Skeletal muscle tissue (tissue), 4 donors: ENCODE results near the gene MTCH1. TPM values are rescaled to one million over a fixed set of nuclear protein-coding genes. Genes with fewer than 3 reads are reported as not detected.
A peak's percentile ranks its signal among the peaks of the same experiment; 100 is the strongest.

Experiments used
- H3K27ac ChIP-seq: one replicate; pipeline ENCODE4 v1.7.0; 2013; ENCODE audit warnings: mild to moderate bottlenecking, low read depth, low read length, inconsistent platforms
- H3K27me3 ChIP-seq, 3 donors: one replicate each; pipeline ENCODE4 v1.7.0; 2013; ENCODE audit warnings: low read length in 3 of 3; ENCODE audit not compliant: control insufficient read depth in 3 of 3, insufficient read depth in 3 of 3
- H3K36me3 ChIP-seq, 3 donors: one replicate each; pipeline ENCODE4 v1.7.0; 2013; ENCODE audit warnings: low read length in 3 of 3; ENCODE audit not compliant: control insufficient read depth in 3 of 3, insufficient read depth in 3 of 3
- H3K4me1 ChIP-seq, 3 donors: one replicate each; pipeline ENCODE4 v1.7.0; 2013; ENCODE audit warnings: low read length in 3 of 3, mild to moderate bottlenecking in 3 of 3; ENCODE audit not compliant: control insufficient read depth in 3 of 3, insufficient read depth in 3 of 3
- H3K4me3 ChIP-seq, 3 donors: one replicate each; pipeline ENCODE4 v1.7.0; 2013; ENCODE audit warnings: low read length in 3 of 3
- H3K9ac ChIP-seq, 3 donors: one replicate each; pipeline ENCODE4 v1.7.0; 2013; ENCODE audit warnings: low read length in 3 of 3, mild to moderate bottlenecking in 3 of 3, moderate library complexity in 2 of 3, low read depth in 1 of 3
- H3K9me3 ChIP-seq, 3 donors: one replicate each; pipeline ENCODE4 v1.7.0; 2013; ENCODE audit warnings: low read length in 3 of 3; ENCODE audit not compliant: control insufficient read depth in 3 of 3
- total RNA-seq: library from RNA; depleted of rRNA; stranded (reverse); fragments of >200 nt; gene quantifications from one replicate; pipeline ENCODE4 v1.2.3, GENCODE V29; 2014
- donor health status: Osteomylitis.

The MTCH1 gene
- total RNA-seq, 1 donor from 2014 or later, result 116 TPM

DNA sequence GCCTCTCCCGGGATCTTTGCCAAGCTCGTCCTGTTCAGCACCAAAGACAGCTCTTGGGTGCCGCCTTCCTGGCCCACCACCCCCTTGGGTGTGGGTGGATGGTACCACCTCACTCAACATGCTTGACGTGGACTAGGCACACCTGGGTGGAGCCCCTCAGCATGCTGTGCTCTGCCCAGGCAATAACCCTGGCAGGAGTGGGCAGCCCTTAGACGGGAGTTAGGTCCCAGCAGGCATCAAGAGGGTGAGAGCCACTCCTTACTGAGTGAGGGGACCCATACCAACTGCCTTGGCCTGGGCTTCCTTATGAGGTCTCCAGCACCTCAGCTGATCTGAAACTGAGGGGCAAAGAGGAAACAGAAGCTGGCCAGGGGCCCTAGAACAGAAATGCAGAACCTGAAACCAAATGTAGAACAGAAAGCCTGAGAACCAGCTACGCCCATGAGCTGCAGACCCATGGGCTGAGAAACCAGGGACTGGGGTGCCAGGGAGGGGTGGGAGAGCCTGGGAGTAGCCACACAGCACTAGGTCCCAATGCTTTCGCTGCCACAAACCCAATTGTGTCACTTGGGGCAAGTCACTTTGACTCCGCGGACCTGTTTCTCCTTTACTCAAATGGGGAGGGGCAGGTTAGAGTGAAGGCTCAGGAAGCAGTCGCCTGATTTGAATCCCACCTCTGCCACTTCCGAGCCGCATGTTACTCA lies 21.5 kb upstream of the MTCH1 start:
- peak overlapping the region; percentile 16 for H3K27ac ChIP-seq
- no peaks in the 10 kb centered on the region for H3K9me3 ChIP-seq
- no peak overlapping the region for H3K9ac ChIP-seq
- peaks cover 0 to 12% (median 0%) of the 10 kb centered on the region in 3 donors for H3K4me1 ChIP-seq
- no peaks in the 10 kb centered on the region for H3K36me3 ChIP-seq
- H3K4me3 ChIP-seq, result no peak overlapping the region
- H3K27me3 ChIP-seq, result no peaks in the 10 kb centered on the region

GRCh38 chr6:37006793-37007339 lies 20.9 kb upstream of the MTCH1 start:
- Histone ChIP-seq H3K27ac (peak overlapping the region; percentile 16), H3K4me1 (peaks cover 0 to 12% (median 0%) of the 10 kb centered on the region in 3 donors), H3K27me3 (no peaks in the 10 kb centered on the region), H3K36me3 (no peaks in the 10 kb centered on the region), H3K4me3 (no peak overlapping the region), H3K9ac (peak overlapping the region in 1 of 3 donors; percentile 25), H3K9me3 (no peaks in the 10 kb centered on the region)

DNA sequence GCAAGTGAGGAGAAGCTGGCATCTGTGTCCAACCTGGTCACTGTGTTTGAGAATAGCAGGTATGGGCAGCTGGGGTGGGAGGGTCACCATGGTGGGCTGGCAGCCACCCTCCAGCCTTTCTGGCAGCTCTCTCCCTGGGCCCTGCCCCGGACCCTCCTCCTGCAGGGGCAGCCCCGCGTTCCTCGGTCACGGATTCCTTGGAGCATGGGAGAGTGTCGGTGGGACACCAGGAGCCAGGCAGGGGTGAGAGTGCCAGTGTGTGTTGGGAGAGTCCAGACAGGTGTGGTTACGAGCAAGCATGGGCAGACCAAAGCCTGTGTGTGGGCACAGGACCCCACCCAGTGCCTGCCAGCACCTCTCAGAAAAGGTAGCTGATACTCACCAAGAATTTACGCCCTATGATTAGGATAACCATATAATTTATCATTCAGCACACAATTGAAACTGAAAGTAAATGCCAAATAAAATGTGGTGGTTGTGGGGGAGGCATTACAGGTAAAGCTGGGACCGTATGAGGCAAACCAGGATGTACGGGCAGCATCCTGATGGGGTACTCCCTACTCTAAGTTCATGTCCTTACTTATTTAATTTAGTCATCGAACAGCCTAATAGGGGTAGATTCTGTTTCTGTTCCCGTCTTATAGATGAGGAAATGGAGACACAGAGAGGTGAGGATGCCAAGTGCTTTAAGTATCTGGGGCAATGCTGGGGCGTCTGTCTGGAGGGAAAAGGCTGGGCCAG lies 20.0 kb upstream of the MTCH1 start:
- H3K4me1 ChIP-seq, result peaks cover 0 to 12% (median 0%) of the 10 kb centered on the region in 3 donors
- peak overlapping the region in 2 of 3 donors; percentile 30 to 34 for H3K4me3 ChIP-seq
- H3K9me3 ChIP-seq, result no peaks in the 10 kb centered on the region
- no peaks in the 10 kb centered on the region for H3K27me3 ChIP-seq
- no peaks in the 10 kb centered on the region for H3K36me3 ChIP-seq
- no peak overlapping the region for H3K27ac ChIP-seq
- no peak overlapping the region for H3K9ac ChIP-seq

DNA sequence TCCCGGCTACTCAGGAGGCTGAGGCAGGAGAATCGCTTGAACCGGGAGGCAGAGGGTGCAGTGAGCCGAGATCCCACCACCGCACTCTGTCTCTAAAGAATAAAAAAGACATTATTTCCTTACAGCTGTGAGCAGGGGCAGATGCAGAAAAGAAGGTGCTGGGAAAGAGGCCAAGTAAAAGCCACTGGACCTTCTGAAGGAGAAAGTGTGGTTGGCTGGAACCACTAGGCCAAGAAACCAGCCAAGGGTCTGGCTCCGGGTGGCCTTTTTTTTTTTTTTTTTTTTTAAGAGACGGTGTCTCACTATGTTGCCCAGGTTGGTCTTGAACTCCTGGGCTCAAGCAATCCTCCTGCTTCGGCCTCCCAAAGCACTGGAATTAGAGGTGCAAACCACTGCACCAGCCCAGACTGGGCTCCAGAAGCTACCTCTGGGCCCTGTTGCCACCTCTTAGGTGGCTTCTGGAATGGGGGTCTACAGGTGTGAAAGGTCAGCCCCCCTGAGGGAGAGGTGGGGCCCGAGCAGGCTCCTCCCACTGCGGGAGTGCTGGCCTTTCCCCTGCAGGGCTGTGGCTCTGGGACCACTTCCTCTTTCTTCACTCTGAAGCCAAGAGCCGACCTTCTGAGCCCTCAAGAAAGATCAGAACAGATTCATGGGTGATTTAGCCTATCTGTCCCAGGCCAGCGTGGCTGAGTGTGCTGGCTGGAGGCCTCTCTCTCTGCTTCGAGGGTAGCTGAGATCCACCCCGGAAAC lies 19.2 kb upstream of the MTCH1 start, which contains the start of gene FGD2:
Gene FGD2, plus strand, starts transcription at position 595 of the 750 bp plus-strand sequence. CDS start 163 bp downstream, outside the sequence.
- H3K4me3 ChIP-seq, result peak within 1 kb of the TSS in 2 of 3 donors; percentile 30 to 34
- H3K27ac ChIP-seq, result no peak within 1 kb of the TSS
- no peaks in the 10 kb centered on the region for H3K36me3 ChIP-seq
- peaks cover 0 to 12% (median 0%) of the 10 kb centered on the region in 3 donors for H3K4me1 ChIP-seq
- no peak within 1 kb of the TSS for H3K9ac ChIP-seq
- no peaks in the 10 kb centered on the region for H3K27me3 ChIP-seq
- H3K9me3 ChIP-seq, result no peaks in the 10 kb centered on the region

DNA sequence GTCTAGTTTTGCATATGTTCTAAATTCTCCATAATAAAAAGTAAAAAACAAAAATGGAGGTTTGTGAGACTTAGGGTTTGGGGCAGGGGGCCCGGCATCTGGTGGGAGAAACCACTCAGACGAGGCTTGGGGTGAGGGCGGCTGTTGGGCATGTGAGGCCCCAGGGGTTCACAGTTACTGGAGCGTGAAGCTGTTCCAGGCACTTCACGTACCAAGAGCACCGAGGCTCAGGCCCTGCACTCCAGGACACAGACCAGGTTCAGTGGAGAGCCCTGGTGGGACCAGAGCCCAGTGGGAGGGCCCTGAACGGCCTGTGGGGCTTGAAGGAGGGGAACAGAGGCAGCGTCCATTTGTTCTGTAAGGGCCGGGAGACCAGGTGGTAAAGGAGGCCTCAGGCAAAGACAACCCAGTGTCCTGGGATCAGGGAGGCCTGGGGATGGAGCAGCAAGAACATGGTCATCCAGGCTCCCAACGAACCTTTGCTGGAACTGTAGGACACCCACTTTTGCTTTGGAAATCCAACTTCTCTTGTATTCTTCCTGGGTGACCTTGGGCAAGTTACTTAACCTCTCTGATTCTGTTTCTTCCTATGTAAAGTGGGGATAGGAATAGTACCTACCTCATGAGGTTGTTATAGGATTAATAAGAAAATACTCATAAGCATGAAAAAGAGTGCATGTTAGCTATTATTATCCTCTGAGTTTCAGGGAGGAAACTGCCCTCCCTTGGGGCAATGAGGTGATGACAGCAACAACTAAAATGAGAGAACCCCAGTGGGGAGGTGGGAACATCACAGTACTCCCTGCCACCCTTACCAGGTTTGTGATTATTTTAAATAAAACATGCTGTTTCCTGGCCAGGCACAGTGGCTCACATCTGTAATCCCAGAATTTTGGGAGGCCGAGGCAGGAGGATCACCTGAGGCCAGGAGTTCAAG lies 18.3 kb upstream of the MTCH1 start:
- Histone ChIP-seq H3K27ac (no peak overlapping the region), H3K27me3 (no peaks in the 10 kb centered on the region), H3K36me3 (no peaks in the 10 kb centered on the region), H3K9me3 (no peaks in the 10 kb centered on the region), H3K4me1 (peaks cover 2 to 16% (median 3%) of the 10 kb centered on the region in 3 donors), H3K4me3 (no peak overlapping the region), H3K9ac (no peak overlapping the region)

- Histone ChIP-seq H3K27me3 (no peaks in the 10 kb centered on the region), H3K9me3 (no peaks in the 10 kb centered on the region), H3K4me1 (peaks cover 21 to 32% (median 26%) of the 10 kb centered on the region in 3 donors), H3K9ac (no peak overlapping the region), H3K36me3 (no peaks in the 10 kb centered on the region), H3K4me3 (no peak overlapping the region), H3K27ac (no peak overlapping the region)
Observed at GRCh38 chr6:36999751-37000125, 13.7 kb upstream of the MTCH1 start.

DNA sequence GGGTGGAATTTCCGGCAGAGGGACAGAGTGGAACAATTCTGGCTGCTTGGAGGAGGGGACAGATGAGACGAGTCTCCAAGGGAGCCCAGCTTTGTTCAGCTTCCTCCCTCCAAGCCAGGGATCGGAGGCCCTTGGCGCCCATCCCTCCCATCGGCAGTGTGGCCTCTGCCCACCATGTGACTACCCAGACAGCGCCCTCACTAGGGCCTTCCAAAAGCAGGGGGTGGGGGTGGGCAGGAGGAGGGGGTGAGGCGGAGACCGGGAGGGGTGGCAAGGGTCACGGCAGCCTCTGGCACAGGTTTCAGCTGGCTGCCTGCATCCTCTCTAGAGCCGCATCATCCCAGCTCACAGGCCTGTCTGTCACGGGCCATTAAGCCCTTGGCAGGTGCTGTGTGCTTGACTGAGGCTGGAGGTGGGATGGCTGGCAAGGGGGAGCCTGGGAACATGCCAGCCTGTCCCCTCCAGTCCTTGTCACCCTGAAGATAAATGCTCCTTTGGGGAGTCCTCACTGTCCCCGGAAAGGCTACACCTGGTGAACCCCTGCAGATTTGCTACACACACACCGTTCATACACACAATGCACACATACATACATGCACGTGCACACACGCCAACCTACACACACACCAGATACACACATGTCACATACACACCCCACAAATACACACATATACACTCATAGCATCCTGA lies 13.2 kb upstream of the MTCH1 start:
- Histone ChIP-seq H3K27me3 (no peaks in the 10 kb centered on the region), H3K9ac (peak overlapping the region; percentile 66 to 91 (median 81)), H3K4me1 (peaks cover 21 to 32% (median 26%) of the 10 kb centered on the region in 3 donors), H3K27ac (peak overlapping the region; percentile 97), H3K9me3 (no peaks in the 10 kb centered on the region), H3K4me3 (peak overlapping the region; percentile 9 to 58 (median 23)), H3K36me3 (no peaks in the 10 kb centered on the region)

DNA sequence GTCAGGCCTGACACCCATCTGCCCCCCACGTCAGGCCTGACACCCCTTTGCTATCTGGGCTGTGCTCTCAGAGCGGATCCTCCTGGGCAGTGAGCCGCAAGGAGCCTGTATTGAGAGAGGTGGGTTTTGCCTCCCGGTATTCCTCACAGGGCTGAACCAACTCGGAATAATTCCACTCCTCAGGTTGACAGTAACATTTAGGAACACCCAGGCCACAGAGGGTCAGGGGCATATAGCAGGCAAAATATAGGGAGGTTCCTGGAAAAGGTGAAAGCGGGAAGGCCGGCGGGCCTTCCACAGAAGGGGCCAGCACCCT lies 12.7 kb upstream of the MTCH1 start:
- H3K9ac ChIP-seq, result peak overlapping the region; percentile 66 to 91 (median 81)
- peak overlapping the region; percentile 97 for H3K27ac ChIP-seq
- peaks cover 21 to 32% (median 26%) of the 10 kb centered on the region in 3 donors for H3K4me1 ChIP-seq
- H3K27me3 ChIP-seq, result no peaks in the 10 kb centered on the region
- H3K9me3 ChIP-seq, result no peaks in the 10 kb centered on the region
- no peaks in the 10 kb centered on the region for H3K36me3 ChIP-seq
- H3K4me3 ChIP-seq, result peak overlapping the region; percentile 9 to 58 (median 23)
